GM23338 (cell line): Measurements from ENCODE around the gene RFK. TPM values are rescaled to one million over a fixed set of nuclear protein-coding genes. Genes with fewer than 3 reads are reported as not detected.
A peak's percentile ranks its signal among the peaks of the same experiment; 100 is the strongest.

Experiments used
- ATAC-seq: fragments of 200-7000 bp; cut with Tn5 transposase; 3 replicates; pipeline ENCODE4 v1.9.1; 2020
- DNase-seq: peaks from one replicate; pipeline ENCODE4 v3.0.0-alpha.2; 2015; ENCODE audit warnings: low spot score
- H2AFZ ChIP-seq: fragments of 200-600 bp; sonication (generic); 2 replicates; pipeline ENCODE4 v1.8.0; 2016; ENCODE audit warnings: antibody characterized with exemption, mild to moderate bottlenecking, moderate library complexity
- H3F3A ChIP-seq: fragments of 200-600 bp; sonication (generic); replicated peaks from 2 replicates; pipeline ENCODE4 v1.8.0; 2017; ENCODE audit warnings: antibody characterized with exemption, mixed run types, low read depth
- H3K27ac ChIP-seq: fragments of 200-600 bp; sonication (generic); 2 replicates; pipeline ENCODE4 v1.6.1; 2016; ENCODE audit warnings: low read depth
- H3K27me3 ChIP-seq: fragments of 200-600 bp; sonication (generic); 2 replicates; pipeline ENCODE4 v1.8.0; 2016; ENCODE audit warnings: mild to moderate bottlenecking, mixed run types, moderate library complexity; ENCODE audit not compliant: insufficient read depth
- H3K36me3 ChIP-seq: fragments of 200-600 bp; sonication (generic); 2 replicates; pipeline ENCODE4 v1.8.0; 2016; ENCODE audit warnings: mild to moderate bottlenecking; ENCODE audit not compliant: insufficient read depth
- H3K4me1 ChIP-seq: fragments of 200-600 bp; sonication (generic); 2 replicates; pipeline ENCODE4 v1.8.0; 2016; ENCODE audit warnings: mild to moderate bottlenecking, moderate library complexity; ENCODE audit not compliant: insufficient read depth
- H3K4me2 ChIP-seq: fragments of 200-600 bp; sonication (generic); 2 replicates; pipeline ENCODE4 v1.7.1; 2017; ENCODE audit warnings: mixed run types
- H3K4me3 ChIP-seq: fragments of 200-600 bp; sonication (generic); 2 replicates; pipeline ENCODE4 v1.6.1; 2016; ENCODE audit warnings: mixed run types
- H3K79me2 ChIP-seq: fragments of 200-600 bp; sonication (generic); replicated peaks from 2 replicates; pipeline ENCODE4 v1.8.0; 2017; ENCODE audit warnings: mild to moderate bottlenecking; ENCODE audit not compliant: insufficient read depth
- H3K9me2 ChIP-seq: fragments of 200-600 bp; sonication (generic); 2 replicates; pipeline ENCODE4 v1.8.0; 2017; ENCODE audit not compliant: insufficient read depth
- H4K20me1 ChIP-seq: fragments of 200-600 bp; sonication (generic); replicated peaks from 2 replicates; pipeline ENCODE4 v1.8.0; 2017; ENCODE audit warnings: mild to moderate bottlenecking; ENCODE audit not compliant: insufficient read depth
- H3K27ac Mint-ChIP-seq: 2 replicates; pipeline ENCODE4 v1.8.0; 2020; ENCODE audit warnings: inconsistent platforms, mild to moderate bottlenecking, moderate library complexity, mixed read lengths
- H3K27me3 Mint-ChIP-seq: 3 replicates; pipeline ENCODE4 v1.8.0; 2022; ENCODE audit warnings: low read depth, mild to moderate bottlenecking, moderate library complexity, mixed read lengths, inconsistent platforms; ENCODE audit not compliant: insufficient read depth, poor library complexity
- H3K36me3 Mint-ChIP-seq: 3 replicates; pipeline ENCODE4 v1.8.0; 2021; ENCODE audit warnings: low read depth, mild to moderate bottlenecking, inconsistent platforms, moderate library complexity, mixed read lengths
- H3K4me1 Mint-ChIP-seq: 3 replicates; pipeline ENCODE4 v1.8.0; 2020; ENCODE audit warnings: mild to moderate bottlenecking, inconsistent platforms, mixed read lengths
- H3K4me3 Mint-ChIP-seq: 3 replicates; pipeline ENCODE4 v1.8.0; 2021; ENCODE audit warnings: moderate library complexity, mild to moderate bottlenecking, inconsistent platforms, mixed read lengths
- H3K9me3 Mint-ChIP-seq: 3 replicates; pipeline ENCODE4 v1.8.0; 2020; ENCODE audit warnings: moderate library complexity, mild to moderate bottlenecking, inconsistent platforms, mixed read lengths
- CREB1 ChIP-seq: fragments of 250-450 bp; sonication (Bioruptor Pico); IDR thresholded peaks from 2 replicates; pipeline ENCODE4 v1.5.0; 2020; ENCODE audit warnings: low read depth, mild to moderate bottlenecking, moderate library complexity
- CTCF ChIP-seq, 2 experiments: fragments of 200-600 bp in 1 of 2; sonication (generic) in 1 of 2; conservative IDR thresholded peaks; 2 replicates each; pipeline versions ENCODE4 v1.5.1 to v1.6.1; 2016 to 2017; ENCODE audit warnings: antibody characterized with exemption in 2 of 2, low read depth in 2 of 2, mild to moderate bottlenecking in 2 of 2, moderate library complexity in 1 of 2
- EZH2phosphoT487 ChIP-seq: fragments of 200-600 bp; sonication (generic); IDR thresholded peaks from one replicate; pipeline ENCODE4 v1.8.1; 2018; ENCODE audit warnings: antibody characterized with exemption; ENCODE audit not compliant: unreplicated experiment
- NANOG ChIP-seq: IDR thresholded peaks from 2 replicates; pipeline ENCODE4 v1.6.1; 2016; ENCODE audit warnings: antibody characterized with exemption, borderline replicate concordance
- ZNF331 ChIP-seq: fragments of 250-450 bp; sonication (Bioruptor Pico); IDR thresholded peaks from 2 replicates; pipeline ENCODE4 v1.5.0; 2020; ENCODE audit warnings: low read depth, mild to moderate bottlenecking, moderate library complexity
- ZNF462 ChIP-seq: fragments of 250-450 bp; sonication (Bioruptor Pico); IDR thresholded peaks from 2 replicates; pipeline ENCODE4 v1.5.0; 2020; ENCODE audit warnings: mild to moderate bottlenecking, moderate library complexity
- polyA plus RNA-seq: library from polyadenylated mRNA; unstranded; fragments of >200 nt; fragmentation: Nextera tagmentation; extraction: Ambion mirVana; gene quantifications from 2 replicates; pipeline ENCODE4 v1.2.1, GENCODE V29; 2016
- total RNA-seq: library from RNA; depleted of rRNA; stranded (reverse); fragments of >200 nt; shearing (Covaris generic); gene quantifications from 2 replicates; pipeline ENCODE4 v1.2.3, GENCODE V29; 2014

Gene RFK
- total and polyA plus RNA-seq, 2 experiments from 2014 or later: 15.2 to 15.4 TPM

GRCh38 chr9:76433406-76433805 is 39.2 kb upstream of the RFK start (continued):
- TF ChIP-seq ZNF462 (CRISPR knock-in tag) (no peak), ZNF331 (CRISPR knock-in tag) (no peak)

GRCh38 chr9:76431601-76432000 is 37.4 kb upstream of the RFK start:
- H3K27ac Mint-ChIP-seq: no peak overlapping the region
- Histone ChIP-seq H3K4me2 (peak overlapping the region; percentile 21; the same call in 1 of the 2 replicates), H3K27me3 (no peaks in the 10 kb centered on the region), H3K79me2 (no peaks in the 10 kb centered on the region), H3K4me3 (no peak overlapping the region), H2AFZ (no peak overlapping the region), H3K9me2 (peaks cover 5% of the 10 kb centered on the region; the same call in 1 of the 2 replicates), H3K27ac (no peak overlapping the region), H3K4me1 (peaks cover 3% of the 10 kb centered on the region; the same call in 1 of the 2 replicates), H3F3A (no peaks in the 10 kb centered on the region), H4K20me1 (no peaks in the 10 kb centered on the region), H3K36me3 (no peaks in the 10 kb centered on the region)
- peaks cover 4% of the 10 kb centered on the region for H3K9me3 Mint-ChIP-seq
- no peak overlapping the region for H3K4me3 Mint-ChIP-seq
- peaks cover 6% of the 10 kb centered on the region; the same call in 2 of the 3 replicates for H3K4me1 Mint-ChIP-seq
- DNase-seq: peak; percentile 78
- H3K36me3 Mint-ChIP-seq: no peaks in the 10 kb centered on the region
- TF ChIP-seq CTCF (conservative IDR thresholded peaks at IDR 0.05; ENCODE audit: low read depth in 2 of 2): no peak
- TF ChIP-seq CREB1: 0 out of 2 replicates have a peak, but pooled peaks have one; percentile 16
- TF ChIP-seq EZH2phosphoT487: no peak
- TF ChIP-seq NANOG: peak; percentile 55; the same call in 1 of the 2 replicates
- TF ChIP-seq ZNF462 (CRISPR knock-in tag): 0 out of 2 replicates have a peak, but pooled peaks have one; percentile 2
- peak; percentile 77 for ATAC-seq
- H3K27me3 Mint-ChIP-seq: no peaks in the 10 kb centered on the region
